ENCODE data around the gene SDK2. TPM values are rescaled to one million over a fixed set of nuclear protein-coding genes. Genes with fewer than 3 reads are reported as not detected.

Gene SDK2
- total RNA-seq, 2 experiments from 2014 or later: 1.4 to 1.6 TPM

GRCh38 chr17:73453090-73453489 lies 191.2 kb downstream of the SDK2 start:
- Mint-ChIP-seq H3K27ac (no peak overlapping the region), H3K36me3 (peaks cover 16% of the 10 kb centered on the region), H3K9me3 (peaks cover 5% of the 10 kb centered on the region), H3K4me1 (no peaks in the 10 kb centered on the region), H3K27me3 (no peaks in the 10 kb centered on the region), H3K4me3 (no peak overlapping the region)
- no peak for DNase-seq

- no peak for DNase-seq
- Mint-ChIP-seq H3K9me3 (peaks cover 5% of the 10 kb centered on the region), H3K4me1 (no peaks in the 10 kb centered on the region), H3K36me3 (peaks cover 16% of the 10 kb centered on the region), H3K27ac (no peak overlapping the region), H3K4me3 (no peak overlapping the region), H3K27me3 (no peaks in the 10 kb centered on the region)
These were observed 192.2 kb downstream of the SDK2 start for GRCh38 chr17:73452009-73452408.

GRCh38 chr17:73447319-73447718 lies 196.9 kb downstream of the SDK2 start:
- Mint-ChIP-seq H3K27me3 (no peaks in the 10 kb centered on the region), H3K27ac (no peak overlapping the region), H3K36me3 (peaks cover 1% of the 10 kb centered on the region), H3K4me3 (no peak overlapping the region), H3K4me1 (no peaks in the 10 kb centered on the region), H3K9me3 (no peaks in the 10 kb centered on the region)
- DNase-seq: no peak

GRCh38 chr17:73446617-73447016 lies 197.6 kb downstream of the SDK2 start:
- H3K4me3 Mint-ChIP-seq: no peak overlapping the region
- H3K36me3 Mint-ChIP-seq: no peaks in the 10 kb centered on the region

GRCh38 chr17:73445466-73445865 lies 198.8 kb downstream of the SDK2 start:
- Mint-ChIP-seq H3K4me1 (no peaks in the 10 kb centered on the region), H3K9me3 (no peaks in the 10 kb centered on the region), H3K27me3 (no peaks in the 10 kb centered on the region), H3K36me3 (no peaks in the 10 kb centered on the region), H3K27ac (no peak overlapping the region), H3K4me3 (no peak overlapping the region)
- DNase-seq: no peak

More at GRCh38 chr17:73446617-73447016, 197.6 kb downstream of the SDK2 start:
- Mint-ChIP-seq H3K27ac (no peak overlapping the region), H3K4me1 (no peaks in the 10 kb centered on the region), H3K27me3 (no peaks in the 10 kb centered on the region), H3K9me3 (no peaks in the 10 kb centered on the region)
- DNase-seq: no peak

GRCh38 chr17:73444021-73444420 lies 200.2 kb downstream of the SDK2 start:
- no peaks in the 10 kb centered on the region for H3K36me3 Mint-ChIP-seq
- H3K4me3 Mint-ChIP-seq: no peak overlapping the region
- no peak overlapping the region for H3K27ac Mint-ChIP-seq
- H3K9me3 Mint-ChIP-seq: no peaks in the 10 kb centered on the region
- DNase-seq: no peak
- H3K4me1 Mint-ChIP-seq: no peaks in the 10 kb centered on the region
- H3K27me3 Mint-ChIP-seq: no peaks in the 10 kb centered on the region

- Mint-ChIP-seq H3K9me3 (no peaks in the 10 kb centered on the region), H3K36me3 (no peaks in the 10 kb centered on the region), H3K4me1 (no peaks in the 10 kb centered on the region), H3K27ac (no peak overlapping the region), H3K4me3 (no peak overlapping the region), H3K27me3 (no peaks in the 10 kb centered on the region)
- no peak for DNase-seq
These were observed 204.6 kb downstream of the SDK2 start for GRCh38 chr17:73439597-73439996.

- no peaks in the 10 kb centered on the region for H3K27me3 Mint-ChIP-seq
- DNase-seq: no peak
- no peaks in the 10 kb centered on the region for H3K9me3 Mint-ChIP-seq
- no peaks in the 10 kb centered on the region for H3K4me1 Mint-ChIP-seq
- H3K27ac Mint-ChIP-seq: no peak overlapping the region
- H3K4me3 Mint-ChIP-seq: no peak overlapping the region
- no peaks in the 10 kb centered on the region for H3K36me3 Mint-ChIP-seq
These were observed 206.4 kb downstream of the SDK2 start for GRCh38 chr17:73437826-73438225.

- no peaks in the 10 kb centered on the region for H3K9me3 Mint-ChIP-seq
- no peaks in the 10 kb centered on the region for H3K36me3 Mint-ChIP-seq
- no peak for DNase-seq
- no peaks in the 10 kb centered on the region for H3K27me3 Mint-ChIP-seq
- no peaks in the 10 kb centered on the region for H3K4me1 Mint-ChIP-seq
- H3K4me3 Mint-ChIP-seq: no peak overlapping the region
- no peak overlapping the region for H3K27ac Mint-ChIP-seq
These were observed 207.3 kb downstream of the SDK2 start for GRCh38 chr17:73436954-73437353.

GRCh38 chr17:73435412-73435811 lies 208.8 kb downstream of the SDK2 start:
- Mint-ChIP-seq H3K4me3 (no peak overlapping the region), H3K27me3 (no peaks in the 10 kb centered on the region), H3K4me1 (peaks cover 2% of the 10 kb centered on the region), H3K9me3 (no peaks in the 10 kb centered on the region), H3K27ac (no peak overlapping the region), H3K36me3 (no peaks in the 10 kb centered on the region)
- no peak for DNase-seq

GRCh38 chr17:73434154-73434553 lies 210.1 kb downstream of the SDK2 start:
- Mint-ChIP-seq H3K4me1 (peaks cover 8% of the 10 kb centered on the region), H3K36me3 (no peaks in the 10 kb centered on the region), H3K4me3 (no peak overlapping the region), H3K9me3 (no peaks in the 10 kb centered on the region), H3K27ac (no peak overlapping the region), H3K27me3 (no peaks in the 10 kb centered on the region)
- DNase-seq: no peak

GRCh38 chr17:73433501-73433900 lies 210.7 kb downstream of the SDK2 start:
- Mint-ChIP-seq H3K9me3 (no peaks in the 10 kb centered on the region), H3K4me3 (no peak overlapping the region), H3K27me3 (no peaks in the 10 kb centered on the region), H3K27ac (no peak overlapping the region), H3K36me3 (no peaks in the 10 kb centered on the region), H3K4me1 (peaks cover 8% of the 10 kb centered on the region)
- DNase-seq: no peak

GRCh38 chr17:73432624-73433190 lies 211.5 kb downstream of the SDK2 start:
- DNase-seq: no peak
- H3K9me3 Mint-ChIP-seq: no peaks in the 10 kb centered on the region
- H3K36me3 Mint-ChIP-seq: no peaks in the 10 kb centered on the region
- peaks cover 8% of the 10 kb centered on the region for H3K4me1 Mint-ChIP-seq
- no peaks in the 10 kb centered on the region for H3K27me3 Mint-ChIP-seq
- no peak overlapping the region for H3K27ac Mint-ChIP-seq
- H3K4me3 Mint-ChIP-seq: no peak overlapping the region

- H3K27ac Mint-ChIP-seq: no peak overlapping the region
- peaks cover 8% of the 10 kb centered on the region for H3K4me1 Mint-ChIP-seq
- no peak overlapping the region for H3K4me3 Mint-ChIP-seq
- no peaks in the 10 kb centered on the region for H3K9me3 Mint-ChIP-seq
- H3K36me3 Mint-ChIP-seq: no peaks in the 10 kb centered on the region
- H3K27me3 Mint-ChIP-seq: no peaks in the 10 kb centered on the region
- DNase-seq: no peak
These were observed 212.6 kb downstream of the SDK2 start for GRCh38 chr17:73431401-73432205.

- no peaks in the 10 kb centered on the region for H3K36me3 Mint-ChIP-seq
- no peaks in the 10 kb centered on the region for H3K27me3 Mint-ChIP-seq
- H3K4me3 Mint-ChIP-seq: no peak overlapping the region
- DNase-seq: no peak
- H3K27ac Mint-ChIP-seq: no peak overlapping the region
- no peaks in the 10 kb centered on the region for H3K9me3 Mint-ChIP-seq
- peaks cover 8% of the 10 kb centered on the region for H3K4me1 Mint-ChIP-seq
These were observed 213.4 kb downstream of the SDK2 start for GRCh38 chr17:73430848-73431247.

GRCh38 chr17:73430165-73430680 lies 214.0 kb downstream of the SDK2 start:
- Mint-ChIP-seq H3K27me3 (no peaks in the 10 kb centered on the region), H3K4me3 (no peak overlapping the region), H3K9me3 (no peaks in the 10 kb centered on the region), H3K27ac (no peak overlapping the region), H3K4me1 (peaks cover 8% of the 10 kb centered on the region), H3K36me3 (no peaks in the 10 kb centered on the region)
- no peak for DNase-seq

Data from activated naive CD8-positive, alpha-beta T cell treated with anti-CD3 and anti-CD28 coated beads for 36 hours (primary cell).